NCI-H2081 treated with DMSO at 0.1 percent for 48 hours (cell line): Measurements from ENCODE around the gene MYH16.
"Not testable (repeated sequence)": the region's sequence is repeated elsewhere in the genome, so short reads cannot be mapped to it uniquely, and the experiment has no call there.

Experiments
- DNase-seq: peaks from one replicate; lab custom pipeline; 2025; lab: John Stamatoyannopoulos, UW

MYH16 gene

DNA sequence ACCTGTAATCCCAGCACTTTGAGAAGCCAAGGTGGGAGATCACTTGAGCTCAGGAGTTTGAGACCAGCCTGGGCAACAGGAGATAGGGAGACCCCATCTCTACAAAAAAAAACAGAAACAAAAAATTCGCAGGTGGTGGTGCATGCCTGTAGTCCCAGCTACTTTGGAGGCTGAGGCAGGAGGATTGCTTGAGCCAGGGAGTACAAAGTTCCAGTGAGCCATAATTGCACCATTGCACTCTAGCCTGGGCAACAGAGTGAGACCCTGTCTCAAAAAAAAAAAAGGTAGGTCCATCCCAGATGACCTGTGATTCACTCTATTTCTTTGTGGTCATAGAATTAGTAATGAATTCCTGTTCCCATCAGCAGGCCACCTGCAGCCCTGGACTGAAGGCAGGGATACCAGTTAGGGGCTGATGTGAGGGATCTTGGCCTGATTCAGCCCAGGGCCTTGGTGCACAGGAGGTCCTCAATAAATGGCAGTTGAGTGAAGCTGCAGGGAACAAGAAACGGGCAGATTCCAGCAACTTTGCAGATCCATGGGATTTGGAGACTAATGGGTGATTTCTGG, at the start of gene MYH16:
TSS of gene MYH16 (plus strand) at position 364 of the 570 bp plus-strand sequence.
- no peak for DNase-seq

DNA sequence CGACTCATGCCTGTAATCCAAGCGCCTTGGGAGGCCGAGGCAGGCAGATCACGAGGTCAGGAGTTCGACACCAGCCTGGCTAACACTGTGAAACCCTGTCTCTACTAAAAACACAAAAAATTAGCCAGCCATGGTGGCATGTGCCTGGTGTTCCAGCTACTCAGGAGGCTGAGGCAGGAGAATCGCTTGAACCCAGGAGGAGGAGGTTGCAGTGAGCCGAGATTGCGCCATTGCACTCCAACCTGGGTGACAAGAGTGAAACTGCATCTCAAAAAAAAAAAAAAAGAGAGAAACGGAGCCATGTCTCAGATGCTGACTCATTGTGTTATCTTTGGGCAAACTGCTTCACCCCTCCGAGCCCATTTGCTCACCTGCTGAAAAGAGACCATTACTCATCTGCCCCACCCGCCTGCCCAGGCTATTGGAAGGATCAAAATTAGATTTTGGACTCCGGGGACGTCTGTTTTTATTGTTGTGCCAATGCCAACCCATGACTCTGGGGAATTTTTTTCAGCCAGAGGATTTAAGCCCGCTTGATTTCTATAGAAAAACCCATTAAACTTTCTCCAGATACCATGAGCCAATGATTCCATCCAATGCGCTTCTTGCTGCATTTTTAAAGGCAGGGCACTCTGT, 48.3 kb upstream of the MYH16 start:
- not testable (repeated sequence) for DNase-seq

- no peak for DNase-seq
Measured at GRCh38 chr7:99224899-99225265, 47.8 kb upstream of the MYH16 start.

- no peak for DNase-seq
Measured at GRCh38 chr7:99229234-99229633, 43.4 kb upstream of the MYH16 start.

DNA sequence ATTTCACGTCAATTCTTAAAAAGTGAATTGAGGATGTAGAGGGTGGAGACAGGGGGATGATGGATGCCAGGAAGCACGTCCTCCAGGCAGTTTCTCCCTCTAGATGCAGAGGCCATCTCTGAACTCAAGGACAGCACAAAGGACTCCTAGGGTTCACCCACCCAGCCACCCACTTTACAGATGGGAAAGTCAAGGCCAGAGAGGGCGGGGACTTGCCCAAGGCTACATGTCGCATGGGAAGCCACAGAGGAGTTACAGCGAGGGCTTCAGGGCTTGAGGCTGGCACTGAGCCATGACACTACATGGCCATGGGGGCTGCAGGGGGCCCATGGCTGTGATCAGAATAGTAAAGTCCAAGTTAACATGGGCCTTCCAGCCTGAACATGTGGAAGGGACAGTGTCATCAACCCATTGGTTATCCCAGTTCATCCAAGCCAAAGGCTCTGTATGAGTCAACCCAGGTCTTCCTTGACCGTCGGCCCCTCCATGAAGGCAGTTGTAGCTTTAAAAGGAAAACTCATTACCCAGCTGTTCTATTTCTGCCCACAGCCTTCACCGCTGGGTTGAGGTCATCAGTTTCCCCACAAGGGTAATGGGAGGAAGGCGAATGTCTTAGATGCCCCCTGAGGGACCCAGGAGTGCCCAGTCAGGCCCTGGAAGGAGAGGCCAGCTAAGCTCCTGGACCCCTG, 40.4 kb upstream of the MYH16 start:
- no peak for DNase-seq

DNA sequence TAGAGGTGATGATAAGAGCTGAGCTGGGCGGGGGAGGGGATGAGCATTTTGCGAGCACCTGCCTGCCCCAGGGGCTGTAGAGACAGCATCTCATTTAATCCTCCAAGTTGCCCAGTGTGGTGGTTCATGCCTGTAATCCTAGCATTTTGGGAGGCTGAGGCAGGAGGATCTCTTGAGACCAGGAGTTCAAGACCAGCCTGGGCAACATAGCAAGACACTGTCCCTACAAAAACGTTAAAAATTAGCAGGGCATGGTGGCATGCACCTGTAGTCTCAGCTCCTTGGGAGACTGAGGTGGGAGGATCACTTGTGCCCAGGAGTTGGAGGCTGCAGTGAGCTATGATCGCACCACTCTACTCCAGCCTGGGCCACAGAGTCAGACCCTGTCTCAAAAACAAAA, 39.7 kb upstream of the MYH16 start:
- DNase-seq: not testable (repeated sequence)

DNA sequence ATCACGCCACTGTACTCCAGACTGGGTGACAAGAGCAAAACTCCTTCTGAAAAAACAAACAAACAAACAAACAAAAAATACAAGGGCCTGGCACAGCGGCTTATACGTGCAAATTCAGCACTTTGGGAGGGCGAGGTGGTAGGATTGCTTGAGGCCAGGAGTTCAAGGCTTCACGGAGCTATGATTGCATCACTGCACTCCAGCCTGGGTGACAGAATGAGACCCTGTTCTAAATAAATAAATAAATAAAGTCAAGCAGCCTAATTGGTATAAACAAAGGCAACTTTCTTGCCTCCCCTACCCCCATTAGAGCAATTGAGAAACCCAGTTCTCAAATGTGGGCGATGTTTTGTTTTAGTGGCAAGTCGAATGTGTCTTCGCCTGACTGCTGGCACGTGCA, 38.5 kb upstream of the MYH16 start:
- no peak for DNase-seq

DNA sequence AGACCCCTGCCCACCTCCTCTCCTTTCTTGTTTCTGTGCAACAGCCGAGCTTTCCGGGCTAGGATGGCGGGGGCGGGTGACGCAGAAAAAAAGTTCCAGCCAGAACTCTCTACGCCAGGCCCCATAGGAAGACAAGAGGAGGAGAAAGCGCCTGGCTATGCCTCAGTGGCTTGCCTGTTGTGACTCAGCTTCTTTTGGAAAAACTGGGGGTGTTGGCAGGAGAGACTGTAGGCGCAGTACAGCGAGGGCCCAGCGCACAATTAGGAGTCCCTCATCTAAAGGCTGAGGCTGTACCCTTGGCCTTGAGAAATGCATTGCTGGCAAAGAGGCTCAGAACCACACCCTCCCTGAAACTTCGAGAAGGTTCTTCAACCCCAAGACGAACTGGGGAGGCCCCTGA, 36.7 kb upstream of the MYH16 start:
- DNase-seq: no peak

GRCh38 chr7:99237876-99238275, 34.8 kb upstream of the MYH16 start:
- not testable (repeated sequence) for DNase-seq

GRCh38 chr7:99238558-99239341, 33.9 kb upstream of the MYH16 start:
- no peak for DNase-seq

DNA sequence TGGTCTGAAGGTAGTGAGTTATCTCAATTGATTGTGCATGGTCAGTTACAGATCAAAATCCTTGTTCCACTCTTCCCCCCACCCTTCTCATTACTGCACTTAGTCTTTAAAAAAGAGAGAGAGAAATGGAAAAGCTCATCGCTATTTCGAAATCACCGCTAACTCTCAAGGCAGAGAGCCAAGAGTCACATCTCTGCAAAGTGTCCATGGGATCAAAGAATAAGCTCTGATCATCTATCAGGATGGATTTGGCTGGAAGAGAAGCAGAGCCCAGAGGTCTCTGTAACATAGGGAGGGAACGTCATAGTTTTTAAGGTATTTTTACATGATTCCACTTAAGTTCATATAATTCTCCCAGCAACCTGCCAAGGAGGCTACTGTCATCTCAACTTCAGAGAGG, 30.0 kb upstream of the MYH16 start:
- DNase-seq: no peak

DNA sequence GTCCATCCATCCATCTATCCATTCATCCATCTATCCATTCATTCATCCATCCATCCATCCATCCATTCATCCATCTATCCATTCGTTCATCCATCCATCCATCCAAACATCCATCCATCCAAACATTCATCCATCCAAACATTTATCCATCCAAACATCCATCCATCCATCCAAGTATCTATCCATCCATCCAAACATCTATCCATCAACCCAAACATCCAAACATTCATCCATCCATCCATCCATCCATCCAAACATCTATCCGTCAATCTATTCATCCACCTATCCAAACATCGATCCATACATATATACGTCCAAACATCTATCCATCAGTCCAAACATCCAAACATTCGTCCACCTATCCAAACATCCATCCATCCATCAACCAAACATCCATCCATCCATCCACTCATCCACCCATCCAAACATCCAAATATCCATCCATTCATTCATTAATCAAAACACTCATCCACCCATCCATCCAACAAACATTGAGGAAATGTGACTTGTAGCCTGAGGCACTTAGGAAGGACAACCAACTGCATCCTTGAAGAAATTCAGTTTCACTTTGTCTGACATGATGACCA, 28.8 kb upstream of the MYH16 start:
- DNase-seq: no peak

DNA sequence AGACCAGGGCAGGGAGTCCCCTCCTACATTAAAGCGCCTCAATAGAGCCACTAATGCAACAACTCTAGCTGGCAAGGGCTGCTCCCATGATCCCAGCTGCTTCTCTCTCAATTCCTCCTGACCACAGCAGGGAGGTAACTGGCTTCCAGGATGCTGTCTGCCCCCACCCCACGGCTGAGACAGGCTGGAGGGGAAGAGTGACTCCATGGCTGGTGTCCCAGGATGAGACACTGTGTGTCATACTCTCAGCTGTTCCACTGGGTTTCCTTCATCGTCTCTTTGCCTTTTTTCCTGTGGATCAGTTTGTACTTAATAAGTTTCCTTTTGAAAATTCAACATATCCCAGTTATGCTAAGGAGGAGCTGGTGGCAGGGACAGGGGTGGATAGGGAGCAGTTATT, 27.7 kb upstream of the MYH16 start:
- no peak for DNase-seq

- no peak for DNase-seq
Measured at GRCh38 chr7:99248391-99249095, 24.1 kb upstream of the MYH16 start.

DNA sequence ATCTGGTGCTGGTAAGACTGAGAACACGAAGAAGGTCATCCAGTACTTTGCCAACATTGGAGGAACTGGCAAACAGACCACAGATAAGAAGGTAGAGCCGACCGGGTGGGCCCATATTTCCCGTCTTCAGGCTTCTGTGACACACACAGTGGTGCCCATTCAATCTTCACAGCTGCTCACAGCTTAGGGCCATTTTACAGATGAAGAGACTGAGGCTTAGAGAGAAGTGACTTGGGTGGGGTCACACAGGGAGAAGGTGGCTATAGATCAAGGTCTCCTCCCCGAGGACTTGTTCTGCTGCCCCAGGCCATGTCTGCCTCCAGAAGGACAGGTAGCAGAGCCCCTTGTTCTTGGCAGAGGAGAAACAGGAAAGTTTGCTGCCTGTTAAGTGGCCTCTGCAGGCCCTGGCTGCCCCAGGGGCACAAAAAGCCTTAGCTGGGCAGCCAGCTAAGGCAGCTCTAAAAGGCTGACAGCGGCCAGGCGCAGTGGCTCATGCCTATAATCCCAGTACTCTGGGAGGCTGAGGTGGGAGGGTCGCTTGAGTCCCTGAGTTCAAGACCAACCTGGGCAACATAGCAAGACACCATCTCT, 22.6 kb upstream of the MYH16 start:
- no peak for DNase-seq

GRCh38 chr7:99252166-99252895, 20.3 kb upstream of the MYH16 start:
- no peak for DNase-seq

- no peak for DNase-seq
Measured at GRCh38 chr7:99253369-99253768, 19.3 kb upstream of the MYH16 start.

DNA sequence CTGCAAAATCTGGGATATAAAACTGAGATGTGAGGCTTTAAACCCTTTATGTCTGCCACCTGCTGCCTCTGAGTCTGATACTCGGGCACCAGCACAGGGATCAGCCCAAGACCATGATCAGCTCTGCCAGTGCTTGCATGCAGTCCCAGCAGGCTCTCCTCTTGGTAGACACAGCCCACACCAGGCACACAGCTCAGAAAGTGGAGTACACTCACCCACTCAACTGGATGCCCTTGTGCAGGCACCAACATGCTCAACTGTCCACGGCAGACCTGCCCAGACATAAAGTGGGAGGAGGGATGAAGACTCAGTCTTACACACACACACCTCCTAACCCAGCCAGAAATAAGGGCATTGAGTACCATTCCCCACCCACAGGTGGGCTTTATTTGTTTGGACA, 18.2 kb upstream of the MYH16 start:
- no peak for DNase-seq

DNA sequence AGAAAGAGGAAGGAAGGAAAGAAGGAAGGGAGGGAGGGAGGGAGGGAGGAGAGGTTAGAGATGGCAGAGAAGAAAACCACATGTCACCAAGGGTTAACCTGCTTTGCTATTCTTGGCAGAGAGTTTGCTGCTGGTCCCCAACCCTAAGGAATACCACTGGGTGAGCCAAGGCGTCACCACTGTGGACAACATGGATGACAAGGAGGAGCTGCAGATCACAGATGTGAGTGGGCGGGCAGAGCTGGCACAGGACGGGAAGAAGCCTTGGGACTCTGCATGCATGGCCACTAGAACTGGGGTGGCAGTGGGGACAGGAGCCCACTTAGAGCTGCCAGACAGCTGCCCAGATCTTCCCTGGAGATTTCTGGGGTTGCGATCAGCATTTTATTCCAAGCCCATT, 17.2 kb upstream of the MYH16 start:
- DNase-seq: no peak

GRCh38 chr7:99257065-99257464, 15.6 kb upstream of the MYH16 start:
- DNase-seq: no peak

DNA sequence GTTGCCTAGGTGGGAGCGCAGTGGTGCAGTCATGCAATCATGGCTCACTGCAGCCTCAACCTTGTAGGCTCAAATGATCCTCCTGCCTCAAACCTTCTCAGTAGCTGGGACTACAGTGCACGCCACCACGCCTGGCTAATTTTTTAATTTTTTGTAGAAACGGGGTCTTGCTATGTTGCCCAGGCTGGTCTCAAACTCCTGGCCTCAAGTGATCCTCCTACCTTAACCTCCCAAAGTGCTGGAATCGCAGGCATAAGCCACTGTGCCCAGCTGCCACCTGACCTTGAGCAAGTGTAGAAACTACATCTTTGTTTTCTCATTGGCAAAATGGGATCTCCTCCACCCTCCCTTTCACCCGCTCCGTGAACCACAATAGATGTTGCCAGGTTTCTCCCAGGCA, 15.0 kb upstream of the MYH16 start:
- DNase-seq: no peak
